BE2C (cell line): ENCODE results near the gene C16orf54.
"Not testable (repeated sequence)": the region's sequence is repeated elsewhere in the genome, so short reads cannot be mapped to it uniquely, and the experiment has no call there.

Experiments
- DNase-seq: peaks from one replicate; pipeline ENCODE4 v3.0.0-alpha.2; 2020
- H3K27me3 ChIP-seq: fragments of 250-450 bp; sonication (Bioruptor Pico); 2 replicates; pipeline ENCODE4 v1.5.1; 2020; ENCODE audit warnings: mild to moderate bottlenecking
- H3K36me3 ChIP-seq: fragments of 250-450 bp; sonication (Bioruptor Pico); 2 replicates; pipeline ENCODE4 v1.5.1; 2020; ENCODE audit warnings: mild to moderate bottlenecking
- H3K4me1 ChIP-seq: fragments of 250-450 bp; sonication (Bioruptor Pico); 2 replicates; pipeline ENCODE4 v1.5.1; 2020
- H3K4me3 ChIP-seq: 2 replicates; pipeline ENCODE4 v1.5.1; 2011; ENCODE audit warnings: low read depth, low read length
- H3K9me3 ChIP-seq: fragments of 250-450 bp; sonication (Bioruptor Pico); 2 replicates; pipeline ENCODE4 v1.5.1; 2020
- CTCF ChIP-seq: IDR thresholded peaks from 2 replicates; pipeline ENCODE4 v1.5.1; 2012; ENCODE audit warnings: mild to moderate bottlenecking, low read depth, low read length

Gene C16orf54

GRCh38 chr16:29767062-29767461, 21.3 kb upstream of the C16orf54 start:
- H3K9me3 ChIP-seq, result no peaks in the 10 kb centered on the region
- TF ChIP-seq CTCF, result no peak

DNA sequence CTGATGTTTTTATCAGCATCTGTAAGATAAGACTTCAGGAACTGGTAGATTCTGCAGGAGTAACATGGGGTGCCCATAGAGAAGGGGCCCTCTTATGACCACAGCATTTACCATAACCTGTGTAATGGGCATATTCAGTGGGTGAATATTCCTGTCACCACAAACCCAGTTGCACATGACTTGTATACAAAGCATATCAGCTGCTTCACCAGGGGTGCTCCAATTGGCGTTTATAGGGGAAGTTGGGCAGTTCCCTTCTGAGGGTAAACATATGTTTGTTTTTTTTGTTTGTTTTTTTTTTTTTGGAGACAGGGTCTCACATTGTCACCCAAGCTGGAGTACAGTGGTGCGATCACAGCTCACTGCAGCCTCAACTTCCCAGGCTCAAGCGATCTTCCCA, 20.8 kb upstream of the C16orf54 start:
- Histone ChIP-seq H3K9me3 (no peaks in the 10 kb centered on the region), H3K4me3 (no peak overlapping the region), H3K36me3 (no peaks in the 10 kb centered on the region), H3K4me1 (no peaks in the 10 kb centered on the region), H3K27me3 (no peaks in the 10 kb centered on the region)
- no peak for DNase-seq
- no peak for TF ChIP-seq CTCF

More at GRCh38 chr16:29767062-29767461, 21.3 kb upstream of the C16orf54 start:
- Histone ChIP-seq H3K4me3 (no peak overlapping the region), H3K4me1 (no peaks in the 10 kb centered on the region), H3K27me3 (no peaks in the 10 kb centered on the region), H3K36me3 (no peaks in the 10 kb centered on the region)
- DNase-seq, result no peak

DNA sequence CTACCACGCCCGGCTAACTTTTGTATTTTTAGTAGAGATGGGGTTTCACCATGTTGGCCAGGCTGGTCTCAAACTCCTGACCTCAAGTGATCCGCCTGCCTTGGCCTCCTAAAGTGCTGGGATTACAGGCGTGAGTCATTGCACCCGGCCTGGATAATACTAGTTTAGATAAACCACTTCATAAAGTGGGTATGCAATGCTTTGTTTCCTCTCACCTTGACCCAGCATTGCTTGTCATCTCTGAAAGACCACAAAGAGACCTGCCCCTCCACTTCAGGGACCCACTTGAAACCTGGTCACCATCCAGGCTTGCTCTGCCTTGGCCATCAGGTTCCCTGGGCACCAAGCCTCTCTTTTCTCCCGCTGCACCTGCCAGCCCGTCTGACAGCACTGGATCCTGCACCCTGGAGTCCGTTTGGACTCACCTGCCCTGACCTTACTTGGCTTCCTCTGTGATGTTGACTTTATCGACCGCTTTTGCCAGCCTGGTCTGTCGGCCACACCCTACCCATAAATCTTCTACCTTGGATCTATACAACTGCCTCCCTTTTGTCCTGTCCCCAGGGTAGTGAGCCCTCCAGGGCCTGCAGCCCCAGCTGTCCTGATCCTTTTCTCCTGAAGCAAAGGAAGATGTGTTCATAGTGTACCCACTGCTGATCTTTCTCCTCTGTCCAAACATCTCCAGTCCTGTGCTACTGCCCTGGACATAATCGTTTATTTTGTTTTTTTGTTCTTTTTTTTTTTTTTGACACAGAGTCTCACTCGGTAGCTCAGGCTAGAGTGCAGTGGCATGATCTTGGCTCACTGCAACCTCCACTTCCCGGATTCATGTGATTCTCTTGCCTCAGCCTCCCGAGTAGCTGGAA, 19.6 kb upstream of the C16orf54 start:
- TF ChIP-seq CTCF, result no peak
- DNase-seq, result no peak
- Histone ChIP-seq H3K27me3 (no peaks in the 10 kb centered on the region), H3K9me3 (no peaks in the 10 kb centered on the region), H3K4me1 (no peaks in the 10 kb centered on the region), H3K36me3 (no peaks in the 10 kb centered on the region), H3K4me3 (no peak overlapping the region)

- DNase-seq, result no peak
- no peak for TF ChIP-seq CTCF
These were observed 17.5 kb upstream of the C16orf54 start for GRCh38 chr16:29763326-29763725.

DNA sequence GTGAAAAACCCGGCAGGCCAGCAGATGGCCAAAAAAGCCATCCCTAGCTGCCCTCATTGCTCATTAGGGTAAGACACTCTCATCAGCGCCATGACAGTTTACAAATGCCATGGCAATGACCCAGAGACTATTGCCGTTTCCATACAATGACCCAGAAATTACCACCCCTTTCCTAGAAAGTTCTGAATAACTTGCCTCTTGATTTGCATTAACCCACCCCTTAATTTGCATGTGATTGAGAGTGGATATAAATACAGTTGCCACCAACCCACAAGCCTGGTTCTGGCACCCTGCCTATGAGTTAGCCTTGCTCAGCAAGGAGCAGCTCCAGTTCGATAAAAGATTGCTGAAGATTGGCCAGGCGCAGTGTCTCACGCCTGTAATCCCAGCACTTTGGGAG, 16.1 kb upstream of the C16orf54 start:
- no peak overlapping the region for H3K4me3 ChIP-seq
- TF ChIP-seq CTCF, result no peak

More at GRCh38 chr16:29763326-29763725, 17.5 kb upstream of the C16orf54 start:
- Histone ChIP-seq H3K4me1 (no peaks in the 10 kb centered on the region), H3K27me3 (no peaks in the 10 kb centered on the region), H3K9me3 (no peaks in the 10 kb centered on the region), H3K36me3 (no peaks in the 10 kb centered on the region), H3K4me3 (no peak overlapping the region)

GRCh38 chr16:29761280-29761651, 15.5 kb upstream of the C16orf54 start:
- not testable (repeated sequence) for DNase-seq, H3K4me1 ChIP-seq, H3K4me3 ChIP-seq, H3K9me3 ChIP-seq, H3K27me3 ChIP-seq, H3K36me3 ChIP-seq

More for the DNA sequence above, 16.1 kb upstream of the C16orf54 start:
- Histone ChIP-seq H3K9me3 (no peaks in the 10 kb centered on the region), H3K4me1 (no peaks in the 10 kb centered on the region), H3K36me3 (no peaks in the 10 kb centered on the region), H3K27me3 (no peaks in the 10 kb centered on the region)
- no peak for DNase-seq
